OCI-LY1 (cell line): ENCODE data around the gene GRB7.

Experiments used
- H2AFZ ChIP-seq: fragments of 200-600 bp; sonication (generic), shearing (Covaris generic); 2 replicates; pipeline ENCODE4 v1.6.0; 2014; ENCODE audit warnings: antibody characterized with exemption, mild to moderate bottlenecking, low read length
- H3F3A ChIP-seq: fragments of 200-600 bp; sonication (generic), shearing (Covaris generic); 2 replicates; pipeline ENCODE4 v1.6.0; 2014; ENCODE audit warnings: mild to moderate bottlenecking, antibody characterized with exemption, low read length, moderate library complexity; ENCODE audit not compliant: insufficient read depth
- H3K27ac ChIP-seq: fragments of 200-600 bp; sonication (generic); 2 replicates; pipeline ENCODE4 v1.5.1; 2014; ENCODE audit warnings: low read length, mixed run types, mild to moderate bottlenecking, low read depth; ENCODE audit not compliant: poor library complexity, severe bottlenecking
- H3K27me3 ChIP-seq: fragments of 200-600 bp; sonication (generic); 2 replicates; pipeline ENCODE4 v1.6.0; 2014; ENCODE audit warnings: antibody characterized with exemption, mild to moderate bottlenecking, low read length, moderate library complexity; ENCODE audit not compliant: insufficient read depth
- H3K36me3 ChIP-seq: fragments of 200-600 bp; sonication (generic); 2 replicates; pipeline ENCODE4 v1.6.1; 2014; ENCODE audit warnings: mild to moderate bottlenecking, antibody characterized with exemption, low read length, moderate library complexity, mixed read lengths; ENCODE audit not compliant: insufficient read depth
- H3K4me1 ChIP-seq: fragments of 200-600 bp; sonication (generic); 2 replicates; pipeline ENCODE4 v1.5.1; 2014; ENCODE audit warnings: mild to moderate bottlenecking, low read length, moderate library complexity; ENCODE audit not compliant: insufficient read depth, severe bottlenecking
- H3K4me2 ChIP-seq: fragments of 200-600 bp; sonication (generic), shearing (Covaris generic); 2 replicates; pipeline ENCODE4 v1.6.1; 2014; ENCODE audit warnings: low read length
- H3K4me3 ChIP-seq: fragments of 200-600 bp; sonication (generic); 2 replicates; pipeline ENCODE4 v1.5.1; 2014; ENCODE audit warnings: low read length, low read depth, mild to moderate bottlenecking, mixed read lengths; ENCODE audit not compliant: poor library complexity, severe bottlenecking
- H3K79me2 ChIP-seq: fragments of 200-600 bp; shearing (Covaris generic); 2 replicates; pipeline ENCODE4 v1.6.1; 2016; ENCODE audit warnings: mixed run types, low read length, mixed read lengths; ENCODE audit not compliant: insufficient read depth
- H3K9ac ChIP-seq: fragments of 200-600 bp; sonication (generic), shearing (Covaris generic); 2 replicates; pipeline ENCODE4 v1.6.1; 2014; ENCODE audit warnings: mild to moderate bottlenecking, low read length, mixed read lengths
- H3K9me2 ChIP-seq: fragments of 200-600 bp; sonication (generic), shearing (Covaris generic); 2 replicates; pipeline ENCODE4 v1.6.1; 2014; ENCODE audit warnings: low read depth, mild to moderate bottlenecking, low read length, mixed read lengths
- H3K9me3 ChIP-seq: fragments of 200-600 bp; shearing (Covaris generic); 2 replicates; pipeline ENCODE4 v1.6.1; 2014; ENCODE audit warnings: low read length, mixed read lengths
- H4K20me1 ChIP-seq: fragments of 200-600 bp; sonication (generic), shearing (Covaris generic); 2 replicates; pipeline ENCODE4 v1.6.0; 2016; ENCODE audit warnings: mild to moderate bottlenecking, low read length; ENCODE audit not compliant: insufficient read depth
- EZH2 ChIP-seq: fragments of 200-600 bp; sonication (generic), shearing (Covaris generic); IDR thresholded peaks from 2 replicates; pipeline ENCODE4 v1.8.0; 2017; ENCODE audit warnings: borderline replicate concordance, mixed run types, mild to moderate bottlenecking, antibody characterized with exemption, low read length, moderate library complexity, mixed read lengths
- TF ChIP-seq, protein P1 (sequence below): fragments of 200-600 bp; sonication (generic), shearing (Covaris generic); IDR thresholded peaks from 2 replicates; pipeline ENCODE4 v1.5.1; 2017; ENCODE audit warnings: mild to moderate bottlenecking, antibody characterized with exemption, low read length, moderate library complexity, mixed read lengths

The GRB7 gene

DNA sequence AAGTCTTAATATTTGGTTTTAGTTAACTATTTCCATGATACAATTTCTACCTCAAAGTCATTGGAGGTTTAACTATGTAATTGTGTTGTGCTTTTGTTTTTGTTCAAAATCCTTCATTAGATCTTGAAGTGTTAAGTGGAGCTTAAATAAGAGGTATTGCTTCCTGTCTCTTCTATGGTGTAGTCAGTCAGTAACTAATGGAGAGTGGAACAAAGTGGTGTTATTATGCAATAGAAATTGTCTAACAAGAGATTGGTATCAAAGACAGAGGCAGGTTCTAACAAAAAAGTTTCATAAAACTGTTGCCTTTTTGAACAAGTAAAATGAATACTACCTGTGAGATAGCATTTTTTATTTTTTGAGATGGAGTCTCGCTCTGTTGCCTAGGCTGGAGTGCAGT is 45.2 kb downstream of the GRB7 start:
- H3K79me2 ChIP-seq: peaks cover 47% of the 10 kb centered on the region
- H3F3A ChIP-seq: no peaks in the 10 kb centered on the region
- no peak for TF ChIP-seq EZH2
- TF ChIP-seq, protein P1, sequence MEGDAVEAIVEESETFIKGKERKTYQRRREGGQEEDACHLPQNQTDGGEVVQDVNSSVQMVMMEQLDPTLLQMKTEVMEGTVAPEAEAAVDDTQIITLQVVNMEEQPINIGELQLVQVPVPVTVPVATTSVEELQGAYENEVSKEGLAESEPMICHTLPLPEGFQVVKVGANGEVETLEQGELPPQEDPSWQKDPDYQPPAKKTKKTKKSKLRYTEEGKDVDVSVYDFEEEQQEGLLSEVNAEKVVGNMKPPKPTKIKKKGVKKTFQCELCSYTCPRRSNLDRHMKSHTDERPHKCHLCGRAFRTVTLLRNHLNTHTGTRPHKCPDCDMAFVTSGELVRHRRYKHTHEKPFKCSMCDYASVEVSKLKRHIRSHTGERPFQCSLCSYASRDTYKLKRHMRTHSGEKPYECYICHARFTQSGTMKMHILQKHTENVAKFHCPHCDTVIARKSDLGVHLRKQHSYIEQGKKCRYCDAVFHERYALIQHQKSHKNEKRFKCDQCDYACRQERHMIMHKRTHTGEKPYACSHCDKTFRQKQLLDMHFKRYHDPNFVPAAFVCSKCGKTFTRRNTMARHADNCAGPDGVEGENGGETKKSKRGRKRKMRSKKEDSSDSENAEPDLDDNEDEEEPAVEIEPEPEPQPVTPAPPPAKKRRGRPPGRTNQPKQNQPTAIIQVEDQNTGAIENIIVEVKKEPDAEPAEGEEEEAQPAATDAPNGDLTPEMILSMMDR: no peak
- H4K20me1 ChIP-seq: no peaks in the 10 kb centered on the region
- no peaks in the 10 kb centered on the region for H3K27me3 ChIP-seq
- no peak overlapping the region for H3K9ac ChIP-seq
- H3K9me3 ChIP-seq: no peaks in the 10 kb centered on the region
- no peaks in the 10 kb centered on the region for H3K9me2 ChIP-seq
- H3K4me2 ChIP-seq: no peak overlapping the region
- peaks cover 82% of the 10 kb centered on the region for H3K36me3 ChIP-seq
- H3K4me1 ChIP-seq: peaks cover 90% of the 10 kb centered on the region
- H3K4me3 ChIP-seq: no peak overlapping the region
- H3K27ac ChIP-seq: peak overlapping the region; percentile 92
- no peak overlapping the region for H2AFZ ChIP-seq

DNA sequence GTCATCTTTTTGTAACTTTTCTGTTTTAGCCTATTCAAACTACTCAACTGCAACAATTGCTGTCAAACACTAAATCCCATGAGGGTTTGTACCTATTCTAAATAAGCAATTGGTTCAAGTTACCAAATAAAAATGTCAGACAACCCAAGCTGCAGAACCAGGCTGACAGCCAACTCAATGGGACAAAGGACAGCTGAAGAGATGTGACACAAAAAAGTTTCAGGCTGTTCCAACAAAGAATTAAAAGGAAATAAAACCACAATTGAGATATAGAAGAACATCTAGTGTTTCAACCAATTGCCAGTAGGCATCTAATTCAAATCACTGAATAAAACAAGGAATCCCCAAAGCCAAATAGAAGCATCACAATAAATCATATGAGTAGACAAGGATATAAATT is 49.3 kb downstream of the GRB7 start:
- Histone ChIP-seq H3K9ac (no peak overlapping the region; the same call in 1 of the 2 replicates), H3F3A (no peaks in the 10 kb centered on the region), H3K27ac (peak overlapping the region; percentile 71), H3K4me2 (no peak overlapping the region), H2AFZ (no peak overlapping the region), H3K27me3 (no peaks in the 10 kb centered on the region), H4K20me1 (no peaks in the 10 kb centered on the region), H3K4me3 (no peak overlapping the region), H3K4me1 (peaks cover 67% of the 10 kb centered on the region), H3K79me2 (peaks cover 12% of the 10 kb centered on the region), H3K9me2 (no peaks in the 10 kb centered on the region), H3K9me3 (no peaks in the 10 kb centered on the region), H3K36me3 (peaks cover 97% of the 10 kb centered on the region)
- TF ChIP-seq, protein P1: no peak
- no peak for TF ChIP-seq EZH2

DNA sequence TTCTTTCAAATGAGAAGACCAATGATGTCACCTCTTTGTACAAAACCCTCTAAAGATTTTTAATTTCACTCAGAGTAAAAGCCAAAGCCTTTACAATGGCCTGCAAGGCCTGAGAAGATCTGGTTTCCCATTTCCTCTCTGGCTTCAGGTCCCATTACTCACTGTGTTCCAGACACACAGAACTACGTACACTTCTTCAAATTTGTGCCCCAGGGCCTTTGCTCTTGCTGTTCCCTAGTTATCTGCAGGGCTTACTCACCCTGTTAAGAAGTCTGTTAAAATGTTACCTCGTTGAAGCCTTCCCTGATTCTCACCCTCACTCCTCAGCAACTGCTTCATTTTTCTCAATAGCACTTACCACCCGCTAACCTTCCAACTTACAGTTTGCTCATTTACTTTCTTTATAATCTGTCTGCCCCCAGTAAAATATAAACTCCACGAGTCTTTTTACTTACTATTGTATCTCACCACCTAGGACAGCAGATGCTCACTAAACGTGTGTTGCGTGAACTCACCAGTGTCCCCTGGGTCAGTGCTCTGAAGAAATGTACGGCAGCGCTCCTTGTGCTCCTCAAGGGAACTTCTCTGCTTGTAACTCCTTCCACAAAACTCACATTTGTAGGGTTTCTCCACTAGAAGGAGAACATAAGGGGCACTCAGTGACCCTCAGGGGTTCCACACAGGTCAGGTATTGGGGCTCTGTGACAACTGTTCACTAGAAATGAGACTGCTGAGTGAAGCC is 50.2 kb downstream of the GRB7 start:
- H3K9me2 ChIP-seq: no peaks in the 10 kb centered on the region
- peaks cover 97% of the 10 kb centered on the region for H3K36me3 ChIP-seq
- H3K9me3 ChIP-seq: no peaks in the 10 kb centered on the region
- no peaks in the 10 kb centered on the region for H4K20me1 ChIP-seq
- H3K4me3 ChIP-seq: no peak overlapping the region
- H3K27ac ChIP-seq: peak overlapping the region; percentile 71
- no peak overlapping the region for H2AFZ ChIP-seq
- no peaks in the 10 kb centered on the region for H3F3A ChIP-seq
- no peaks in the 10 kb centered on the region for H3K27me3 ChIP-seq
- H3K4me2 ChIP-seq: no peak overlapping the region
- H3K9ac ChIP-seq: no peak overlapping the region; the same call in 1 of the 2 replicates
- TF ChIP-seq EZH2: no peak
- TF ChIP-seq, protein P1: no peak
- peaks cover 6% of the 10 kb centered on the region; the same call in 1 of the 2 replicates for H3K79me2 ChIP-seq
- H3K4me1 ChIP-seq: peaks cover 67% of the 10 kb centered on the region
